ENCODE data around the gene RFT1.

DNA sequence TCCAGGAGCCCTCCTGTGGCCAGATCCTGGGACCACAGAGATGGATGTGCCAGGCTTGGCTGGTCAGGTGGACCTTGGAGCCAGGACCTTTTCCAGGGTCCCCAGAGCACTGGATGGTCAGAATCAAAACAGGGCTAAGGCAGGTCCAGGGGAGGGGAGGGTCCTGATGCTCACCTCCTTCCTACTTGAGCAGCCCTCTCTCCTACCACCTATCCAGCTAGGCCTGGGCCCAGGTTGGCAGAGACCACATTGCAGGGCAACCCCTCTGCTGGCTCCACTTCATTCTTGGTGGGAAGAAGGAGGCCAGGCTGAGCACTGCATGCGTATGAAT lies 55.9 kb downstream of the RFT1 start:
- TF ChIP-seq POLR2AphosphoS5 (IDR thresholded peaks at IDR 0.05; ENCODE audit: borderline replicate concordance, low read depth, low read length) (no peak), EZH2 (IDR thresholded peaks at IDR 0.05) (no peak), FOXP2 (optimal IDR thresholded peaks at IDR 0.05; ENCODE audit: control extremely low read depth, extremely low read length, insufficient read depth) (no peak)
